Glomerular visceral epithelial cell (primary cell): Measurements from ENCODE around the gene MATN3.
"Not testable (repeated sequence)": the region's sequence is repeated elsewhere in the genome, so short reads cannot be mapped to it uniquely, and the experiment has no call there.

Experiments
- DNase-seq: peaks from one replicate; pipeline ENCODE4 v3.0.0-alpha.2; 2016; ENCODE audit errors: extremely low spot score

The MATN3 gene, protein sequence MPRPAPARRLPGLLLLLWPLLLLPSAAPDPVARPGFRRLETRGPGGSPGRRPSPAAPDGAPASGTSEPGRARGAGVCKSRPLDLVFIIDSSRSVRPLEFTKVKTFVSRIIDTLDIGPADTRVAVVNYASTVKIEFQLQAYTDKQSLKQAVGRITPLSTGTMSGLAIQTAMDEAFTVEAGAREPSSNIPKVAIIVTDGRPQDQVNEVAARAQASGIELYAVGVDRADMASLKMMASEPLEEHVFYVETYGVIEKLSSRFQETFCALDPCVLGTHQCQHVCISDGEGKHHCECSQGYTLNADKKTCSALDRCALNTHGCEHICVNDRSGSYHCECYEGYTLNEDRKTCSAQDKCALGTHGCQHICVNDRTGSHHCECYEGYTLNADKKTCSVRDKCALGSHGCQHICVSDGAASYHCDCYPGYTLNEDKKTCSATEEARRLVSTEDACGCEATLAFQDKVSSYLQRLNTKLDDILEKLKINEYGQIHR

GRCh38 chr2:20012282-20013125 is at the start of gene MATN3:
Gene MATN3 (minus strand): TSS chr2:20012668. CDS start chr2:20012631, 37 bp downstream.
- peak; percentile 51 for DNase-seq

GRCh38 chr2:20061940-20062339 is 49.5 kb upstream of the MATN3 start:
- DNase-seq = no peak

DNA sequence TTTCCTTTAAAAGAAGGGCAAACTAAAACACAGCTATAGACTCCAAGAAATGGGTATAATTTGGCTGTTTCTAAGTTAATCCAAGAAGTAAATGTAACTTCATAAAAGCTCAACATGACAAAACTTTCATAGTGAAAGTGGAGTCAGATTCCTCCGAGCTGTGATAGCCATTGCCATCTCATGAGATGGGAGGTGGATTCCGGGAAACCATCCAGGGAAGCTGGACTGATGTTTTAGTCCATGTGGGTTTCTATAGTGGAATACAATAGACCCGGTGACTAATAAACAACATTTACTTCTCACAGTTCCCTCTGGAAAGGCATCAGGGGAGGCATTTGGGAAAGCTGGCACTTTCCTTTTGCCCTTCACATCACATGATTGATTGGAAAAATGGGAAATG is 49.0 kb upstream of the MATN3 start:
- no peak for DNase-seq

DNA sequence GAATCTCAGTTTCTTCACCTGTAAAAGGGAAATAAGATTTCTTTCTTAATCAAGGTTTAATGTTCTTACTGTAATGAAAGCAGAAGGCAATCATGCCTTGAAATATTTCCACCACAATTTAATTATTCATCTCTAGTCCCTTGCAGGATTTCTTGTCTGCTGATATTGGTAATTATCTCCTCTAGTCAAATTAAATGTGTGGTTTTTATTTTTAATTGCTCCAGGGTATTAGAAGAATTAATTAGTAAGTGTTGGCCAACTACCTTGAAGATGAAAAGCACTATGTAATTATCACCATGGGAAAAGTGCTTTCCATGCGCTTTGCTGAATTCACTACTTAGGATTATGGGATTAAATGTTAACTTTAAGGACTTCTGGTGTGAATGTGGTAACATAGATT is 47.6 kb upstream of the MATN3 start:
- no peak for DNase-seq

DNA sequence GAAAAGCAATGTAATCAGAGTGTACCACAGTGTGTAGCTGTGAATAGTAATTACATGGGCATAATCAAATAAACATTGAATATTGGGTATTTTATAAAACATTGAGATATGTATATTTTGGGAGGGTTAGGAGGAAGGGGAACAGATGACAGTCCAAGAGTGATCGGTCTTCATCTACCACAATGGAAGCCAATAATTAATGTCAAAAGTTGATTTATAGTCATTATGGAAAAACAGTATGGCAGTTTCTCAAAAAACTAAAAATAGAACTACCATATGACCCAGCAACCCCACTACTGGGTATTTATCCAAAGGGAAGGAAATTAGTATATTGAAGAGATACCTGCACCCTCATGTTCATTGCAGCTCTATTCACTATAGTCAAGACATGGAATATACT is 44.8 kb upstream of the MATN3 start:
- no peak for DNase-seq

DNA sequence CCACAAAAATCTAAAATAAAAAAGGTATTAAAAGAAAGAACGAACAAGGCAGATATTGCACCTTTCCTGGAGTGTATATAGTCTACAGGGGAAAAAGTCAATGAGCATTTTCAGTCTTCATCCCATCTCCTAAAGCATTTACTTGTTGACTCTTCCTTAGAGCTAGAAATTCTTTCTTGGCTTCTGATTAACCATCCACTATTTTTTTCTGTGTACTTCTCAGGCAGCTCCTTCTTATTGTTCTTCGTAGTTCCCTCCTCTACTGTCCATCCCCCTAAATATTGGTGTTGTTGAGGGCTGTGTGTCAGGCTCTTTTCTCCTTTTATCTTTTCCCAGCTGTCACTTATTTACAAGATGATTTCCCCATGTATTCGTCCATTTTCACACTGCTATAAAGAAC is 42.5 kb upstream of the MATN3 start:
- no peak for DNase-seq

DNA sequence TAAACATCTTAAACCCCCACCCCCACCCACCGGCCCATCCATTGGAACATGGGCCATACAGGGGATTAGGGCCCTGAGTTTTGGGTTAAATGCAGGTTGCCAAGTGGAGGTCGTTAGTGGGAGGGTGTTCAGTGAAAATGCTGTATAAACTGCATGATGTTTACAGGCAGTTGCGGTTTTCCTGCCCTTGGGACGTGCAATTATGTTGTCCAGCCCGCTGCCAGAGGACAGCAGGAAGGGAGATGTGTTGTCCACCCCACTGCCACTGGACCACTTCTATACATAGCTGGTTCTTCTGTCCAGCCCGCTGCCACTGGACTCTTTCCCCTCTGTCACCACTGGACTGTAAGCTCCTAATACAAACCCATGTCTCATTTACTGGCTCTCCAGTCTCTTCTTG is 41.7 kb upstream of the MATN3 start:
- no peak for DNase-seq

GRCh38 chr2:20052861-20053281 is 40.4 kb upstream of the MATN3 start:
- DNase-seq = peak; percentile 60

- peak; percentile 53 for DNase-seq
Observed at GRCh38 chr2:20052229-20052851, 39.9 kb upstream of the MATN3 start.

- DNase-seq = peak; percentile 99
Observed at GRCh38 chr2:20051532-20052228, 39.2 kb upstream of the MATN3 start, which contains the start of gene LAPTM4A. Gene LAPTM4A (minus strand): TSS chr2:20051628. CDS start chr2:20051520, 108 bp downstream.

DNA sequence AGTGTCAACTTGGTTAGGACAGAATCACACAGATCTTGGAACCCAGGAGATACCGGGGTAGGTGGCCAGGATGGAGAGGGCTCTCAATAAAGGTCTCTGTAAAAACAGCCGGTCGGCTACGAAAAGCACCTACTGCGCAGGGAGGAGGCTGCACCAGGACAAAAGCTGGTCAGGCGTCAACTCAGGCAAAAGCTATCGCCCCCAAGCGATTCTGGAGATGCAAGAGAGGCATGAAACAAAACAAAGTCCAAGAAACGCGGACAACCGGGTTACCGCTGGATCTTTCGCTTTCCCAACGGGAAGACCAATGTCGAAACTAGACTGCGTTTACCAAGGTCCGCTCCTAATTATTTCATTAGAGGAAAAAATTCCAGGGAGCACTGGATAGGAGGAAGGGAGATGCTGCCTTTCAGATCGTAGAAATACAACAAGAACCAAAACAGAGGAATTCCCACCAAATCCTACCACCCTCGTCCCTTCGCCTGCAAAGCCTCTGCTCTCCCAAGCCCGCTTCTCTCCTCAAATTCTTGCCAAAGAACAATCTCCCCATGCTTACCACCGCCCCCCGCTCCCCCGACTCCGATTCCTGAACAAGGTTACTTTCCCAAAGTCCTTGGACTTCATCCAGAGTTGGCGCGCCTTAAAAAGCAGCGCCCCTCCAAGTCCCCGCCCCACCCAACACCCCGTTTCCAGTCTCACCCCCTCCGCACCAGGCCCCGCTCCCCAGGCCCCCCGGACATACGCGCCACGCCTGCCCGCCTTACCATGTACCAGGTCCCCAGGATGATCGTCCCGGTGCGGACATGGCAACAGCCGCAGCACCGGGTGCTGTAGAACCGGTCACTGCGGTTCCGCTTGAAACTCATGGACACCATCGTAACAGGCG is 38.4 kb upstream of the MATN3 start:
- peak; percentile 48 for DNase-seq

DNA sequence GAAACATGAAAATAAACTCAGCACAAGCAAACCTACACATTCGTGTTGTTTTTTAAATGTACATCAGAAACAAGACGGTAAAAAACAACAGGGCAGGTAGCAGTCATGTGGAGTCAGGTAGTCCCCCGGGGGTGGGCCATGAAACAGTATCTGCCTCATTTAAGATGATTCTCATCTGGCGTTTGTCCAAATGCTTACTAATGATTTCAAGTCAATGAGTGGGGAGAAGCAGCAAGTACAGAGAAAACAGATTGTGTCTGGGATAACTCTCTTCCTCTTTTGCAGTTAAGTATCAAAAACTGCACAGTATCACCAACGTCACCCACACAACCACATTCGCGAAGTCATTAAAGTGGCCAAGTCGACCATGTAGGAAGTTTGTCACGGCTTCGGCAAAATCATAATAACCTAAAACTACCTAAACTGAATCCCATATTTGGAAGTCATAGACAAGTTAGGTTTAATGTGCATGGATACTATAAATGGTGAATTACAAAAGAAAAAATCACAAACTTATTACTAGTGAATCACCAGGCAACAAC is 37.7 kb upstream of the MATN3 start:
- peak; percentile 58 for DNase-seq

DNA sequence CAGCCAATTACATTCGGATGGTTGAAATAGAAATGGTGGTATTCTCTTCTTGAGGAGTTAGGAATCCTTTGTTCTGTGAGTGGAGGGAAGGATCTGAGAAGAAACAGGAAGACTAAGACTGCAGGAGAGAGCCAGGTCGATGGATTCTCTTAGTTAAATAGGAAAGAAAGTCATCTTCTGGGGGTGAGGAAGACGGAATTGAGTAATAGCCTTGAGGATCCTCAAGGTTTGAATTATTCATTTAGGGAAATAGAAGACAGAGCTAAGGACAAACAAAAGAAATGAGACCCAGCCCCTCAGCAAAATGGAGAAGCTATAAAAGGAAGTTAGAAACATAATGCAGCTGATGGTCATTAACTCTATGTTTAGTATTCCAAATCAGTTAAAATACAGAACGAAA is 37.2 kb upstream of the MATN3 start:
- DNase-seq = peak; percentile 17

- no peak for DNase-seq
Observed at GRCh38 chr2:20048488-20049448, 36.3 kb upstream of the MATN3 start.

DNA sequence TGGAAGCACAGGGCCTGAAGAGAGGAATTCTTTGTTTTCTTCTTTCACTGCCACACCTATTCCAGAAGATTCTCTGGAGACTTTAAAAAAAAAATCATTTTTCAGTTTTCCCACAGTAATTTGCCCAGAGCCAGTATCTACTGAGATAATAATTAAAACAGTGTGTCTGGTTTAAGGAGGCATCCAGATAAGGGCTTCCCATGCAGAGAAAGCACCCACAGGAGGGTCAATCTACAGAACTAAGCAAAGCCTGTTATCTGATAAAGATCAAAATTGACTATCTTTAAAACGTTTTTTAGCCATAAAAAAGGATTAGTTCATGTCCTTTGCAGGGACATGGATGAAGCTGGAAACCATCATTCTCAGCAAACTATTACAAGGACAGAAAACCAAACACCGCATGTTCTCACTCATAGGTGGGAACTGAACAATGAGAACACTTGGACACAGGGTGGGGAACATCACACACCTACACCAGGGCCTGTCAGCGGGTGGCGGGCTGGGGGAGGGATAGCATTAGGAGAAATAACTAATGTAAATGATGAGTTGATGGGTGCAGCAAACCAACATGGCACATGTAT is 33.3 kb upstream of the MATN3 start:
- DNase-seq = not testable (repeated sequence)

DNA sequence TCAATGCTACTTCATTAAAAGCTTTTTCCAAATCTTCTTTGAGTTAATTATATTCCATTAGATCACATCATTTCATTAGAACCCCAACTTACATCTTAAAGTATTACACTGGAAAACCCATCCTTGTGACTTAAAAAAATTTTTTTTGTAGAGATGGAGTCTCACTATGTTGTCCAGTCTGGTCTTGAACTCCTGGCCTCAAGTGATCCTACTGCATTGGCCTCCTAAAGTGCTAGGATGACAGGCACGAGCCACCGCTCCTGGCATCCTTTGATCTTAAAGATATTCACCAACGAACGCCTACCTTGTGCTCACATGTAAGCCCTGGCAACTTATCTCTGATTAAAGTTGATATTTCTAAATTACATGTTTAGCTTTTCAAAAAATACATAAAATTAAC is 32.3 kb upstream of the MATN3 start:
- no peak for DNase-seq

GRCh38 chr2:20042531-20042930 is 30.1 kb upstream of the MATN3 start:
- DNase-seq = no peak

DNA sequence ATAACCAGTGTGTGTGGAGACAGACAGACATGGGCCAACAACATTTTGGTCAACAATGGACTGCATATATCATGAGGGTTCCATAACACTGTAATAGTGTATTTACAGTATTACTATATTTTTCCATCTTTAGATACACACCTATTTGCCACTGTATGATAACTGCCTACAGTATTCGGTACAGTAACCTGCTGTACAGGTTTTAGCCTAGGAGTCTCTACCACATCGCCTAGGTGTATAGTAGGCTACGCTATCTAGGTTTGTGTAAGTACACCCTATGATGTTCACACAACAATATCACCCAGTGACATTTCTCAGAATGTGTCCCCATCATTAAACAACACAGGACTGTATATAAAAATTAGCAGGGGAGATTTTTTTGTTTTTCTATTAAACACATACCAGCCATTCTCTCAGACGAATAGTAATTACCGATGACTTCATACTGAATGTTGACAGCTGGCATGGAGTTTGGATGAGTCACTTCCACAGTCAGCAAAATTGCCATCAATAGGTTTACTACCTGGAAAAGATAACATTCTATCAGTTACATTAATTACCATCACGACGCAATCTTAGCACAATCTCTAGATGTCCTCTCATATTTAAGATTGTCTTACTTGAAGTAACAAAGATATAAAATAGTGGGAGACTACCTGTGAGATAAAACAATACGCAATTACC is 28.2 kb upstream of the MATN3 start:
- DNase-seq = peak; percentile 31
